Uterus (tissue), 4 donors: ENCODE results near the gene NOP9. TPM values are rescaled to one million over a fixed set of nuclear protein-coding genes. Genes with fewer than 3 reads are reported as not detected.
A peak's percentile ranks its signal among the peaks of the same experiment; 100 is the strongest.

Experiments
- DNase-seq, 2 donors: peaks; one replicate each; pipeline ENCODE4 v3.0.0-alpha.2; 2019 to 2020
- H3K27ac ChIP-seq, 2 donors: fragments of 200-600 bp; sonication (generic); 1 replicate in 1 of 2; 2 replicates in 1 of 2; pipeline ENCODE4 v1.5.1; 2016 to 2018
- H3K27me3 ChIP-seq, 2 donors: fragments of 200-600 bp; sonication (generic); one replicate each; pipeline ENCODE4 v1.5.1; 2018 to 2019; ENCODE audit warnings: control low read depth in 1 of 2
- H3K36me3 ChIP-seq, 2 donors: fragments of 200-600 bp; sonication (generic); one replicate each; pipeline ENCODE4 v1.5.1; 2019; ENCODE audit warnings: control low read depth in 1 of 2
- H3K4me1 ChIP-seq, 2 donors: fragments of 200-600 bp; sonication (generic); one replicate each; pipeline ENCODE4 v1.5.1; 2018 to 2019; ENCODE audit warnings: control low read depth in 1 of 2
- H3K4me3 ChIP-seq, 2 donors: fragments of 200-600 bp; sonication (generic); 1 replicate in 1 of 2; 2 replicates in 1 of 2; pipeline ENCODE4 v1.5.1; 2018 to 2019; ENCODE audit warnings: mild to moderate bottlenecking in 1 of 2
- H3K9me3 ChIP-seq, 2 donors: fragments of 200-600 bp; sonication (generic); one replicate each; pipeline ENCODE4 v1.5.1; 2019; ENCODE audit warnings: control low read depth in 1 of 2
- POLR2A ChIP-seq, 2 donors: fragments of 450-650 bp; IDR thresholded peaks; one replicate each; pipeline ENCODE4 v1.6.1; 2016; ENCODE audit warnings: antibody characterized with exemption in 2 of 2, mild to moderate bottlenecking in 1 of 2, moderate library complexity in 1 of 2
- intact Hi-C: fragments of 100-400 bp; cut with DNase I; formaldehyde crosslinking; loops from one replicate; pipeline ENCODE4 v1.15.1; 2023; ENCODE audit warnings: low total_unique reads
- total RNA-seq, 4 donors: library from RNA; depleted of rRNA in 3 of 4; stranded (reverse); fragments of >200 nt in 3 of 4; gene quantifications; one replicate each; pipeline versions ENCODE4 v1.1.0 to v1.2.4, GENCODE V29; 2014 to 2023
- TF ChIP-seq, protein P1 (sequence below), 4 experiments: fragments of 200-600 bp in 2 of 4; fragments of 450-650 bp in 2 of 4; sonication (generic) in 2 of 4; IDR thresholded peaks; one replicate each; pipeline ENCODE4 v1.5.1; 2016 to 2019; ENCODE audit warnings: antibody characterized with exemption in 4 of 4, mild to moderate bottlenecking in 2 of 4, moderate library complexity in 1 of 4
- donor health status: DM: yes; HTN: yes; CAD: no.

Gene NOP9
- total RNA-seq, 4 donors from 2014 or later: 5.0 to 23.5 (median 22.5) TPM

DNA sequence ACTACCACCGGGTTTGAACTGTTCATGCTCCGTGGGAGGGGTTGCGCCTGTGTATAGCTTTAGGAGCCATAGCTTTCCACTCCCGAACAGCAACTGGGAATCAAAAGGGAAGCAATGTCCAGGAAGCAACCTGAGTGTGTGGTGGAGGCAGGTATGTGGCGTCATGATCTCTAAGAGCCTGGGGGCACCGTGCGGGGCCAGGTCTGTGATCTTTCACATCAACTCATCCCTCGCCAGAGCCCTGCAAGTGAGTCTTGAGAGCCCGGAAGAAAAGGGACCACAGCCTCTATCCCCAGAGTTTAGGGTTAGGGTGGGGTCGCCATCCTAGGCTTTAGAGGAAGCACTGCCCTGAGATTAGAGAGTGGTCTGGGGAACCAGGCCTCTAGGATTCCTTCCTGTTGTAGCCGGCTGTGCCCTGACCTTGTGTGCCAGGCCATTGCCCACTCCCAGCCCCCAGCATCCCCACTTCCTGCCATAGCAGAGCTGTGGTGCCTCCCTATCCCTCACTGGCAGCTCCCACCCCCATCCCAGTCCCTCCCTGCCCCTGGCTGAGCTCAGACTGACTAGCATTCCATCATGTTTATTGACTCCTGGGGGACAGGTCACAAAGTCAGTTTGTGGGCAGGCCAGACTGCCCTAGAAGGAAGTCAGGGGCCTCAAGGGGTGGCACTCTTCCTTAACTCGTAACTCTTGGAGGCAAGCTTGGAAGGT lies 36.0 kb downstream of the NOP9 start:
- H3K4me3 ChIP-seq: no peak overlapping the region
- TF ChIP-seq, protein P1, sequence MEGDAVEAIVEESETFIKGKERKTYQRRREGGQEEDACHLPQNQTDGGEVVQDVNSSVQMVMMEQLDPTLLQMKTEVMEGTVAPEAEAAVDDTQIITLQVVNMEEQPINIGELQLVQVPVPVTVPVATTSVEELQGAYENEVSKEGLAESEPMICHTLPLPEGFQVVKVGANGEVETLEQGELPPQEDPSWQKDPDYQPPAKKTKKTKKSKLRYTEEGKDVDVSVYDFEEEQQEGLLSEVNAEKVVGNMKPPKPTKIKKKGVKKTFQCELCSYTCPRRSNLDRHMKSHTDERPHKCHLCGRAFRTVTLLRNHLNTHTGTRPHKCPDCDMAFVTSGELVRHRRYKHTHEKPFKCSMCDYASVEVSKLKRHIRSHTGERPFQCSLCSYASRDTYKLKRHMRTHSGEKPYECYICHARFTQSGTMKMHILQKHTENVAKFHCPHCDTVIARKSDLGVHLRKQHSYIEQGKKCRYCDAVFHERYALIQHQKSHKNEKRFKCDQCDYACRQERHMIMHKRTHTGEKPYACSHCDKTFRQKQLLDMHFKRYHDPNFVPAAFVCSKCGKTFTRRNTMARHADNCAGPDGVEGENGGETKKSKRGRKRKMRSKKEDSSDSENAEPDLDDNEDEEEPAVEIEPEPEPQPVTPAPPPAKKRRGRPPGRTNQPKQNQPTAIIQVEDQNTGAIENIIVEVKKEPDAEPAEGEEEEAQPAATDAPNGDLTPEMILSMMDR (IDR thresholded peaks at IDR 0.05): no peak
- no peak for TF ChIP-seq POLR2A (IDR thresholded peaks at IDR 0.05)
- peaks cover 0 to 14% of the 10 kb centered on the region in 2 donors for H3K4me1 ChIP-seq
- no peaks in the 10 kb centered on the region for H3K9me3 ChIP-seq
- peak overlapping the region; percentile 62 to 65 for H3K27ac ChIP-seq
- intact Hi-C loops: loop anchor here (10.0 kb wide), 1 partner anchor 99 kb away; no protein-coding TSS in a partner anchor
- DNase-seq: peak in 1 of 2 donors; percentile 56
- peaks cover 0 to 27% of the 10 kb centered on the region in 2 donors for H3K27me3 ChIP-seq
- no peaks in the 10 kb centered on the region for H3K36me3 ChIP-seq

DNA sequence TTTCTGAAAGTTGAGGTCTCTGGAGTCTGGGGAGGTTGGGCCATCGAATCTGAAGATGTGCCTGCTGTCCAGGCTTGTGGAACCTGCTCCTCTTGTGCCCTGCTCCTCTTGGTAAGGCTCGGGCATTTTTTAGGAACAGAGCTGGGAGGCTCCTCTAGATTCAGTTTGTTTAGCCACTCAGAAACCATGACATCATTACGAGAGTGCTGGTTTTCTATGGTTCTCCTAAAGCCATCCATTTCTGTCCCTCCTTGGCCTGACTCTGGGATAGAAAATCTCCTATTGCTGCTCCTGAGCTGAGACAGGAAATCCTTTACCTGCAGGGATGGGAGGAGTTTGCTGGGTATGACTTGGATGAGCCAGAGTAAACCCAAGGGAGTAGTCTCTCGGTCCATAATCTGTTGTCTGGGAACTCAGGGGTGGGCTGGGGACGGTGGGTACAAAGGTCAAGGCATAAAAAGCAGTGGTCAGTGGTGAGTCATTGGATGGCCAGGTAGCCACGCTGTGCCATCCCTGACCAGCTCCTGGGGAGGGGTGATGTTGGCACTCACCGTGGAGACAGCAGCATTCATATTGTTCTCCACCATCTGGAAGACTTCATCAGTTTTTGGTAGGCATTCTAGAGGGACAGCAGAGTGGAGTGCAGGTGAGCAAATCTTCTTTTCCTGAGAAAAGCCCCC lies 37.6 kb downstream of the NOP9 start:
- Histone ChIP-seq H3K36me3 (no peaks in the 10 kb centered on the region), H3K4me3 (no peak overlapping the region), H3K4me1 (peaks cover 0 to 13% of the 10 kb centered on the region in 2 donors), H3K9me3 (no peaks in the 10 kb centered on the region), H3K27me3 (peaks cover 0 to 27% of the 10 kb centered on the region in 2 donors), H3K27ac (no peak overlapping the region)
- DNase-seq: no peak
- intact Hi-C loops: loop anchor here (10.0 kb wide), 1 partner anchor 98 kb away; no protein-coding TSS in a partner anchor
- TF ChIP-seq POLR2A (IDR thresholded peaks at IDR 0.05): no peak
- TF ChIP-seq, protein P1 (IDR thresholded peaks at IDR 0.05): no peak

DNA sequence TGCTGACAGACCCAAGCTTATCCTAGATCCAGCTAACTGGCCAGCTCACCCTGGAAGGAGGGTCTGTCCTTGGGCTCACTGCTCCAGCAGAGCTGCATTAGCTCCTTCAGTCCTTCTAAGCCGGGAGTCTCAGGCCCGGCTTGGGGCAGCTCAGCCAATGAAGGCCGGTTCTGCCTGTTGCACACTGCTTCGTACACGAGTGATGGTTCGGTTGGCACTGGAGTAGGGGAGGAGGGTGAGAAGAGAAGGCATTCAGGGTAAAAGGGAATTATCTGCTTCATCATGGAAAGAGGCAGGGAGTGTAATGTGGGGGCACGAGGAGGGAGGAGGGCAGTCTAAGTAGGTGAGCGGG lies 38.1 kb downstream of the NOP9 start:
- Histone ChIP-seq H3K9me3 (no peaks in the 10 kb centered on the region), H3K4me1 (peaks cover 0 to 9% of the 10 kb centered on the region in 2 donors), H3K36me3 (no peaks in the 10 kb centered on the region), H3K27ac (no peak overlapping the region), H3K4me3 (no peak overlapping the region), H3K27me3 (peaks cover 0 to 22% of the 10 kb centered on the region in 2 donors)
- intact Hi-C loops: loop anchor here (10.0 kb wide), 1 partner anchor 97 kb away; no protein-coding TSS in a partner anchor
- DNase-seq: no peak
- TF ChIP-seq, protein P1 (IDR thresholded peaks at IDR 0.05): no peak
- TF ChIP-seq POLR2A (IDR thresholded peaks at IDR 0.05): no peak

DNA sequence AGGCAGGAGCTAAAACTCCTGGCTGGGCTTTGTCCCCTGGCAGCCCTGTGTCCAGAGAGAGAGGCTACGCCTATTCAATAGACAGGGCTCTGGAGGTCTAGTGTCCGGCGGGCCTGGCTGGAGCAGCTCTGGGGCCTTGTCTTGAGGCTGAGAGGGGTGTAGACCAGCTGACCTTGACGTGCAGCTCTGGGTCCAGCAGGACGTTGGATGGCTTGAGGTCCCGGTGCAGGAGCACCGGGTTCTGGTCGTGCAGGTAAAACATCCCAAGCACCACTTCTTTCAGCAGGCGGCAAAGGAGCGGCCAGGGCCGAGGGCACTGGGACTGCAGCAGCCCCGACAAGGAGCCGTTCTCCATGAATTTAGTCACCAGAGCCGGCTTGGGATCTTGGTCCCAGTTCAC lies 39.2 kb downstream of the NOP9 start:
- no peaks in the 10 kb centered on the region for H3K36me3 ChIP-seq
- H3K27ac ChIP-seq: no peak overlapping the region
- intact Hi-C loops: loop anchor here (10.0 kb wide), 1 partner anchor 96 kb away; no protein-coding TSS in a partner anchor
- peaks cover 0 to 8% of the 10 kb centered on the region in 2 donors for H3K4me1 ChIP-seq
- TF ChIP-seq, protein P1 (IDR thresholded peaks at IDR 0.05): no peak
- TF ChIP-seq POLR2A (IDR thresholded peaks at IDR 0.05): no peak
- H3K27me3 ChIP-seq: peaks cover 0 to 20% of the 10 kb centered on the region in 2 donors
- DNase-seq: no peak
- peak overlapping the region; percentile 18 to 31 for H3K4me3 ChIP-seq
- no peaks in the 10 kb centered on the region for H3K9me3 ChIP-seq
